HepG2 (cell line): ENCODE data around the gene PRMT7. TPM values are rescaled to one million over a fixed set of nuclear protein-coding genes. Genes with fewer than 3 reads are reported as not detected.
A peak's percentile ranks its signal among the peaks of the same experiment; 100 is the strongest.

Source experiments
- ATAC-seq: fragments of 200-7000 bp; cut with Tn5 transposase; 3 replicates; pipeline ENCODE4 v1.9.1; 2020; ENCODE audit warnings: mild to moderate bottlenecking, moderate library complexity
- BruUV-seq: library from RNA; stranded (reverse); fragments of 400-500 nt; replicated peaks from 2 replicates; lab custom pipeline; 2021; lab: Mats Ljungman, UMichigan
- CTCF ChIA-PET: fragments of 300-600 bp; formaldehyde crosslinking; extraction: SDS; loops from one replicate; lab custom pipeline; 2021; ENCODE audit warnings: low total read pairs, inconsistent platforms, low intra/inter-chr PET ratio; lab: Yijun Ruan, JAX
- POLR2A ChIA-PET: fragments of 350-600 bp; sonication (Branson Sonifier 250); formaldehyde crosslinking; loops from one replicate; lab custom pipeline; 2020; ENCODE audit warnings: antibody characterized with exemption, inconsistent platforms; lab: Yijun Ruan, JAX
- DNase-seq: peaks from one replicate; pipeline ENCODE4 v3.0.0-alpha.2; 2015; ENCODE audit warnings: low spot score
- FAIRE-seq: peaks from 3 replicates; lab custom pipeline; 2011; peaks lifted over from hg19 to GRCh38; lab: Jason Lieb, UNC
- H2AFZ ChIP-seq: one replicate; pipeline ENCODE4 v1.6.1; 2011; ENCODE audit warnings: low read length, inconsistent platforms
- H3K27ac ChIP-seq: fragments of 300-600 bp; 3 replicates; pipeline ENCODE4 v1.8.0; 2011; ENCODE audit warnings: mixed run types, mild to moderate bottlenecking, mixed read lengths, low read length, inconsistent platforms; ENCODE audit not compliant: insufficient read depth; ENCODE audit errors: extremely low read length
- H3K27me3 ChIP-seq, 2 experiments: fragments of 200-600 bp in 1 of 2; 2 replicates in 1 of 2; 3 replicates in 1 of 2; pipeline versions ENCODE4 v1.6.0 to v1.8.0; 2011; ENCODE audit warnings: low read length in 2 of 2, mild to moderate bottlenecking in 2 of 2, moderate library complexity in 2 of 2, inconsistent platforms in 1 of 2; ENCODE audit not compliant: insufficient read depth in 2 of 2, control insufficient read depth in 1 of 2
- H3K36me3 ChIP-seq, 2 experiments: fragments of 200-600 bp in 1 of 2; replicated peaks in 1 of 2; 2 replicates in 1 of 2; 3 replicates in 1 of 2; pipeline versions ENCODE4 v1.5.1 to v1.8.0; 2011; ENCODE audit warnings: low read length in 2 of 2, inconsistent platforms in 1 of 2; ENCODE audit not compliant: insufficient read depth in 2 of 2, control insufficient read depth in 1 of 2
- H3K4me1 ChIP-seq: 2 replicates; pipeline ENCODE4 v1.5.1; 2012; ENCODE audit warnings: low read length, inconsistent platforms; ENCODE audit not compliant: insufficient read depth
- H3K4me2 ChIP-seq: 2 replicates; pipeline ENCODE4 v1.6.0; 2011; ENCODE audit warnings: low read depth, low read length, inconsistent platforms
- H3K4me3 ChIP-seq, 3 experiments: fragments of 200-600 bp in 1 of 3; sonication (generic), shearing (Covaris generic) in 1 of 3; replicated peaks in 1 of 3; 2 replicates each; pipeline ENCODE4 v1.5.1; 2011 to 2016; ENCODE audit warnings: low read length in 3 of 3, inconsistent platforms in 2 of 3, low read depth in 2 of 3, mild to moderate bottlenecking in 2 of 3, control low read depth in 1 of 3, mixed read lengths in 1 of 3; ENCODE audit not compliant: insufficient read depth in 1 of 3
- H3K79me2 ChIP-seq: one replicate; pipeline ENCODE4 v1.6.1; 2011; ENCODE audit warnings: low read length, inconsistent platforms; ENCODE audit not compliant: insufficient read depth
- H3K9ac ChIP-seq: 2 replicates; pipeline ENCODE4 v1.6.0; 2011; ENCODE audit warnings: mild to moderate bottlenecking, low read depth, low read length, inconsistent platforms; ENCODE audit not compliant: insufficient read depth
- H3K9me3 ChIP-seq: 2 replicates; pipeline ENCODE4 v1.5.1; 2012; ENCODE audit warnings: mild to moderate bottlenecking, low read length
- H4K20me1 ChIP-seq: 2 replicates; pipeline ENCODE4 v1.6.0; 2011; ENCODE audit warnings: inconsistent platforms, mild to moderate bottlenecking, low read length, moderate library complexity; ENCODE audit not compliant: insufficient read depth
- KAT7 ChIP-seq: IDR thresholded peaks from 2 replicates; pipeline ENCODE4 v1.6.1; 2018; ENCODE audit warnings: borderline replicate concordance, missing compliant biosample characterization
- PHF20 ChIP-seq: sonication (generic); formaldehyde crosslinking; IDR thresholded peaks from 2 replicates; pipeline ENCODE4 v1.5.0; 2020; ENCODE audit warnings: mild to moderate bottlenecking, missing genetic modification reagents
- PHF21A ChIP-seq: sonication (generic); formaldehyde crosslinking; IDR thresholded peaks from 2 replicates; pipeline ENCODE4 v1.5.0; 2020; ENCODE audit warnings: mild to moderate bottlenecking, missing genetic modification reagents
- ZNF234 ChIP-seq: sonication (generic); formaldehyde crosslinking; conservative IDR thresholded peaks from 2 replicates; pipeline ENCODE4 v1.5.1; 2020; ENCODE audit warnings: mild to moderate bottlenecking, missing genetic modification reagents
- ZNF672 ChIP-seq: sonication (generic); formaldehyde crosslinking; IDR thresholded peaks from 2 replicates; pipeline ENCODE4 v1.8.1; 2022; ENCODE audit warnings: missing genetic modification reagents
- WGBS: methylation state at CpG from one replicate; pipeline ENCODE4 v1.1.6; 2017; ENCODE audit warnings: low lambda C conversion rate; 5-methylcytosine and 5-hydroxymethylcytosine counted together
- in situ Hi-C: cut with HindIII; loops from 2 replicates; pipeline ENCODE4 v1.10.0; 2017; ENCODE audit warnings: low pct_unique_long_range_greater_than_20kb; ENCODE audit not compliant: extremely low pct_ligation_motif_present
- intact Hi-C: fragments of 100-400 bp; cut with micrococcal nuclease; formaldehyde crosslinking; loops from one replicate; pipeline ENCODE4 v1.10.0; 2022; ENCODE audit not compliant: unreplicated experiment
- polyA plus RNA-seq, 8 experiments: library from polyadenylated mRNA; depleted of rRNA in 3 of 8; stranded (reverse) in 7 of 8; unstranded in 1 of 8; fragments of >200 nt; fragmentation: Illumina TruSeq in 4 of 8; extraction: Trizol in 4 of 8; gene quantifications; 2 replicates each; pipeline versions ENCODE4 v1.2.1 to v1.2.3, GENCODE V29; 2011 to 2016; ENCODE audit warnings: low read depth in 4 of 8, missing spikeins in 1 of 8, mixed read lengths in 1 of 8; ENCODE audit not compliant: insufficient read depth in 1 of 8
- total RNA-seq, 5 experiments: library from RNA; depleted of rRNA; stranded (reverse); fragments of >200 nt; fragmentation: Illumina TruSeq; extraction: Trizol; gene quantifications; 2 replicates each; pipeline ENCODE4 v1.2.3, GENCODE V29; 2016; ENCODE audit warnings: low read depth in 1 of 5
- TF ChIP-seq, protein P1 (sequence below): sonication (generic); formaldehyde crosslinking; IDR thresholded peaks from 2 replicates; pipeline ENCODE4 v1.5.0; 2020; ENCODE audit warnings: mild to moderate bottlenecking, missing genetic modification reagents, borderline replicate concordance

The PRMT7 gene
- total and polyA plus RNA-seq, 2 of the 13 experiments (the other 11 are each of a cell fraction or from before 2014, with no cell fraction given) = 47.5 to 55.0 TPM

DNA sequence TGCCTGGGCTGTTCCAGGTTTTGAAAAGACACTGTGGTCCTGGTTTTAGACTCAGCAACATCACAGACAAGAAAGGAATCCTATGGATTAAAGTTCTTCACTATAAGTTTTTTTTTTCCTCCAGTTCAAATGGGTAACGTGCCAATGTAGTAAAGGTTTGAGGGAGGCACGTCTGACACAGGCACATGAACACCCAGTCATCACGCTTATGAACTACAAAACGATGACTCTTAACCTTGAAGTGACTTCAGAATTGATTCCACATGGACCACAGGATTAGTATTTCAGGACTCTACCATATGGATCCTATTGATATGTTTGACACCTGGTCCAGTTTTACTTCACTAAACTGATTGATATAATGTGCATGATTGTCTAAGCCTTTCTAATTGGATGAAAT, 2.3 kb downstream of the PRMT7 start:
- Histone ChIP-seq H2AFZ (no peak overlapping the region), H3K4me1 (peaks cover 44% of the 10 kb centered on the region)
- TF ChIP-seq PHF20 = 0 out of 2 replicates have a peak, but pooled peaks have one; percentile 8
- no peak for TF ChIP-seq ZNF672 (CRISPR knock-in tag)
- 0 out of 2 replicates have a peak, but pooled peaks have one; percentile 4 for TF ChIP-seq PHF21A (CRISPR knock-in tag)
- no peak for TF ChIP-seq ZNF234 (CRISPR knock-in tag)
- 0 out of 2 replicates have a peak, but pooled peaks have one; percentile 4 for TF ChIP-seq KAT7 (CRISPR knock-in tag)
- TF ChIP-seq, protein P1, sequence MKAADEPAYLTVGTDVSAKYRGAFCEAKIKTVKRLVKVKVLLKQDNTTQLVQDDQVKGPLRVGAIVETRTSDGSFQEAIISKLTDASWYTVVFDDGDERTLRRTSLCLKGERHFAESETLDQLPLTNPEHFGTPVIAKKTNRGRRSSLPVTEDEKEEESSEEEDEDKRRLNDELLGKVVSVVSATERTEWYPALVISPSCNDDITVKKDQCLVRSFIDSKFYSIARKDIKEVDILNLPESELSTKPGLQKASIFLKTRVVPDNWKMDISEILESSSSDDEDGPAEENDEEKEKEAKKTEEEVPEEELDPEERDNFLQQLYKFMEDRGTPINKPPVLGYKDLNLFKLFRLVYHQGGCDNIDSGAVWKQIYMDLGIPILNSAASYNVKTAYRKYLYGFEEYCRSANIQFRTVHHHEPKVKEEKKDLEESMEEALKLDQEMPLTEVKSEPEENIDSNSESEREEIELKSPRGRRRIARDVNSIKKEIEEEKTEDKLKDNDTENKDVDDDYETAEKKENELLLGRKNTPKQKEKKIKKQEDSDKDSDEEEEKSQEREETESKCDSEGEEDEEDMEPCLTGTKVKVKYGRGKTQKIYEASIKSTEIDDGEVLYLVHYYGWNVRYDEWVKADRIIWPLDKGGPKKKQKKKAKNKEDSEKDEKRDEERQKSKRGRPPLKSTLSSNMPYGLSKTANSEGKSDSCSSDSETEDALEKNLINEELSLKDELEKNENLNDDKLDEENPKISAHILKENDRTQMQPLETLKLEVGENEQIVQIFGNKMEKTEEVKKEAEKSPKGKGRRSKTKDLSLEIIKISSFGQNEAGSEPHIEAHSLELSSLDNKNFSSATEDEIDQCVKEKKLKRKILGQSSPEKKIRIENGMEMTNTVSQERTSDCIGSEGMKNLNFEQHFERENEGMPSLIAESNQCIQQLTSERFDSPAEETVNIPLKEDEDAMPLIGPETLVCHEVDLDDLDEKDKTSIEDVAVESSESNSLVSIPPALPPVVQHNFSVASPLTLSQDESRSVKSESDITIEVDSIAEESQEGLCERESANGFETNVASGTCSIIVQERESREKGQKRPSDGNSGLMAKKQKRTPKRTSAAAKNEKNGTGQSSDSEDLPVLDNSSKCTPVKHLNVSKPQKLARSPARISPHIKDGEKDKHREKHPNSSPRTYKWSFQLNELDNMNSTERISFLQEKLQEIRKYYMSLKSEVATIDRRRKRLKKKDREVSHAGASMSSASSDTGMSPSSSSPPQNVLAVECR (CRISPR knock-in tag) = 0 out of 2 replicates have a peak, but pooled peaks have one; percentile 28
- TF ChIP-seq, all 625 proteins: peak for 4
- 94% methylated on average over 4 of the region's 4 CpGs for WGBS
- BruUV-seq = no TSS peak
- in situ Hi-C loops (no loop called here), intact Hi-C loops (no loop called here)
- ATAC-seq = no peak
- no peak overlapping the region for H3K4me3 ChIP-seq
- CTCF ChIA-PET = no interaction called here
- H3K9ac ChIP-seq = no peak overlapping the region
- no peak for FAIRE-seq
- peaks cover 4% of the 10 kb centered on the region; the same call in 1 of the 2 replicates for H4K20me1 ChIP-seq
- H3K27me3 ChIP-seq = no peaks in the 10 kb centered on the region; a peak in 1 of 5 replicates
- DNase-seq = no peak
- peak overlapping the region; percentile 9 for H3K27ac ChIP-seq
- H3K79me2 ChIP-seq = peaks cover 52% of the 10 kb centered on the region
- H3K9me3 ChIP-seq = no peaks in the 10 kb centered on the region
- peaks cover 6 to 24% of the 10 kb centered on the region in 2 experiments for H3K36me3 ChIP-seq
- POLR2A ChIA-PET = no interaction called here
- peak overlapping the region; percentile 37 for H3K4me2 ChIP-seq
